PC-9 (cell line): ENCODE data around the gene TBC1D22B.
"Not testable (repeated sequence)": the region's sequence is repeated elsewhere in the genome, so short reads cannot be mapped to it uniquely, and the experiment has no call there.

ENCODE experiments used
- CTCF ChIP-seq: fragments of 200-600 bp; sonication (generic); conservative IDR thresholded peaks from 2 replicates; pipeline ENCODE4 v1.6.1; 2017; ENCODE audit warnings: mixed run types, antibody characterized with exemption, mild to moderate bottlenecking, moderate library complexity
- EZH2 ChIP-seq: fragments of 200-600 bp; sonication (generic); IDR thresholded peaks from 2 replicates; pipeline ENCODE4 v1.8.0; 2017; ENCODE audit warnings: antibody characterized with exemption, low read depth

GRCh38 chr6:37297637-37298036 is 40.1 kb downstream of the TBC1D22B start:
- TF ChIP-seq CTCF, EZH2: not testable (repeated sequence)
